Esophagus squamous epithelium (tissue), 5 donors: ENCODE measurements around the gene PRRG2. TPM values are rescaled to one million over a fixed set of nuclear protein-coding genes. Genes with fewer than 3 reads are reported as not detected.
A peak's percentile ranks its signal among the peaks of the same experiment; 100 is the strongest.
"Not testable (repeated sequence)": the region's sequence is repeated elsewhere in the genome, so short reads cannot be mapped to it uniquely, and the experiment has no call there.

Experiments used
- DNase-seq: peaks from one replicate; lab custom pipeline; 2025; lab: John Stamatoyannopoulos, UW
- H3K27ac ChIP-seq, 4 donors: fragments of 200-600 bp; sonication (generic); one replicate each; pipeline ENCODE4 v1.5.1; 2016 to 2019; ENCODE audit warnings: mild to moderate bottlenecking in 1 of 4
- H3K27me3 ChIP-seq, 4 donors: fragments of 200-600 bp; sonication (generic); 1 replicate in 3 of 4; 2 replicates in 1 of 4; pipeline versions ENCODE4 v1.5.1 to v1.6.0; 2017 to 2021; ENCODE audit warnings: antibody characterized with exemption in 1 of 4
- H3K36me3 ChIP-seq, 3 donors: fragments of 200-600 bp; sonication (generic); one replicate each; pipeline ENCODE4 v1.5.1; 2016 to 2019
- H3K4me1 ChIP-seq, 3 donors: fragments of 200-600 bp; sonication (generic); one replicate each; pipeline ENCODE4 v1.5.1; 2017 to 2019
- H3K4me3 ChIP-seq, 4 donors: fragments of 200-600 bp; sonication (generic); 1 replicate in 3 of 4; 2 replicates in 1 of 4; pipeline ENCODE4 v1.5.1; 2016 to 2019; ENCODE audit warnings: mild to moderate bottlenecking in 2 of 4, moderate library complexity in 1 of 4
- H3K9me3 ChIP-seq, 3 donors: fragments of 200-600 bp; sonication (generic); one replicate each; pipeline ENCODE4 v1.5.1; 2016 to 2019
- POLR2A ChIP-seq, 4 donors: fragments of 450-650 bp; IDR thresholded peaks; one replicate each; pipeline ENCODE4 v1.6.1; 2017; ENCODE audit warnings: antibody characterized with exemption in 4 of 4, mild to moderate bottlenecking in 4 of 4, moderate library complexity in 3 of 4
- WGBS, 2 donors: methylation state at CpG; one replicate each; pipeline ENCODE4 v1.1.5; 2018; 5-methylcytosine and 5-hydroxymethylcytosine counted together
- intact Hi-C: fragments of 100-400 bp; cut with DNase I; formaldehyde crosslinking; loops from one replicate; pipeline ENCODE4 v1.15.0; 2022
- total RNA-seq, 4 donors: library from RNA; depleted of rRNA; stranded (reverse); fragments of >200 nt; gene quantifications; one replicate each; pipeline ENCODE4 v1.1.0, GENCODE V29; 2016
- TF ChIP-seq, protein P1 (sequence below), 6 experiments: fragments of 450-650 bp in 4 of 6; fragments of 200-600 bp in 2 of 6; sonication (generic) in 2 of 6; IDR thresholded peaks; one replicate each; pipeline ENCODE4 v1.5.1; 2016 to 2019; ENCODE audit warnings: antibody characterized with exemption in 6 of 6, mild to moderate bottlenecking in 4 of 6, moderate library complexity in 4 of 6
- donor health status: DM: yes; HTN: yes; CAD: no.

The PRRG2 gene
- total RNA-seq, 4 donors from 2014 or later = 7.7 to 19.8 (median 8.8) TPM

GRCh38 chr19:49631014-49631588, 50.0 kb downstream of the PRRG2 start:
- peaks cover 9 to 35% (median 15%) of the 10 kb centered on the region in 3 donors for H3K4me1 ChIP-seq
- no peaks in the 10 kb centered on the region for H3K9me3 ChIP-seq
- H3K36me3 ChIP-seq = peaks cover 0 to 23% (median 0%) of the 10 kb centered on the region in 3 donors
- no peak overlapping the region for H3K4me3 ChIP-seq
- TF ChIP-seq, protein P1, sequence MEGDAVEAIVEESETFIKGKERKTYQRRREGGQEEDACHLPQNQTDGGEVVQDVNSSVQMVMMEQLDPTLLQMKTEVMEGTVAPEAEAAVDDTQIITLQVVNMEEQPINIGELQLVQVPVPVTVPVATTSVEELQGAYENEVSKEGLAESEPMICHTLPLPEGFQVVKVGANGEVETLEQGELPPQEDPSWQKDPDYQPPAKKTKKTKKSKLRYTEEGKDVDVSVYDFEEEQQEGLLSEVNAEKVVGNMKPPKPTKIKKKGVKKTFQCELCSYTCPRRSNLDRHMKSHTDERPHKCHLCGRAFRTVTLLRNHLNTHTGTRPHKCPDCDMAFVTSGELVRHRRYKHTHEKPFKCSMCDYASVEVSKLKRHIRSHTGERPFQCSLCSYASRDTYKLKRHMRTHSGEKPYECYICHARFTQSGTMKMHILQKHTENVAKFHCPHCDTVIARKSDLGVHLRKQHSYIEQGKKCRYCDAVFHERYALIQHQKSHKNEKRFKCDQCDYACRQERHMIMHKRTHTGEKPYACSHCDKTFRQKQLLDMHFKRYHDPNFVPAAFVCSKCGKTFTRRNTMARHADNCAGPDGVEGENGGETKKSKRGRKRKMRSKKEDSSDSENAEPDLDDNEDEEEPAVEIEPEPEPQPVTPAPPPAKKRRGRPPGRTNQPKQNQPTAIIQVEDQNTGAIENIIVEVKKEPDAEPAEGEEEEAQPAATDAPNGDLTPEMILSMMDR (IDR thresholded peaks at IDR 0.05) = no peak
- TF ChIP-seq POLR2A (IDR thresholded peaks at IDR 0.05) = no peak
- 25 to 32% methylated on average over 8 to 9 of the region's 9 CpGs for WGBS, 2 donors
- DNase-seq = no peak
- H3K27ac ChIP-seq = peak overlapping the region in 3 of 4 donors; percentile 30 to 44 (median 30)
- intact Hi-C loops = no loop called here
- H3K27me3 ChIP-seq = no peaks in the 10 kb centered on the region

DNA sequence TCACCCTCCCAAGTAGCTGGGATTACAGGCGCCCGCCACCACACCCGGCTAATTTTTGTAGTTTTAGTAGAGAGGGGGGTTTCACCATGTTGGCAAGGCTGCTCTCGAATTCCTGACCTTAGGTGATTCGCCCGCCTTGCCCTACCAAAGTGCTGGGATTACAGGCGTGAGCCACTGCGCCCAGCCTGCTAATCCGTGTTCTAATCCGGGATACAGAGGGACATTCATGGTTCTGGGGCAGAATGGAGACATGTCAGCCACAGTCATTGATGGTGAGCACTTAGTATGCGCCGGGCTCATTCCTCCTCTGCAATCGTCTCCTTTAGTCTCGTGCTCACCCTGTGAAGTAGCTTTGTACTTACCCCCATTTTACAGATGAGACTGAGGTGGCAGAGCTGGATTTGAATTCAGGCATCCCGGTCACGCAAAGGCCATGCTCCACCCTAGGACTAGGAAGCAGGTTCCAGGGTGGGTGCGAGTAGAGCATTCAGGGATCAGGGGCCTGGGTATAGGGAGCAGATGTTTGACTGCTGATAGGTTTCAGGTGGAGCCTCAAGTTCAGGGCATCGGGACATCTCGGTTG, 50.6 kb downstream of the PRRG2 start:
- H3K4me3 ChIP-seq = no peak overlapping the region
- intact Hi-C loops = no loop called here
- 74 to 89% methylated on average over 18 to 19 of the region's 19 CpGs for WGBS, 2 donors
- no peak for TF ChIP-seq POLR2A (IDR thresholded peaks at IDR 0.05)
- TF ChIP-seq, protein P1 (IDR thresholded peaks at IDR 0.05) = no peak
- H3K27me3 ChIP-seq = no peaks in the 10 kb centered on the region
- H3K9me3 ChIP-seq = no peaks in the 10 kb centered on the region
- no peak for DNase-seq
- H3K4me1 ChIP-seq = peaks cover 14 to 41% (median 19%) of the 10 kb centered on the region in 3 donors
- H3K27ac ChIP-seq = peak overlapping the region in 1 of 4 donors; percentile 2
- H3K36me3 ChIP-seq = peaks cover 0 to 17% (median 0%) of the 10 kb centered on the region in 3 donors

DNA sequence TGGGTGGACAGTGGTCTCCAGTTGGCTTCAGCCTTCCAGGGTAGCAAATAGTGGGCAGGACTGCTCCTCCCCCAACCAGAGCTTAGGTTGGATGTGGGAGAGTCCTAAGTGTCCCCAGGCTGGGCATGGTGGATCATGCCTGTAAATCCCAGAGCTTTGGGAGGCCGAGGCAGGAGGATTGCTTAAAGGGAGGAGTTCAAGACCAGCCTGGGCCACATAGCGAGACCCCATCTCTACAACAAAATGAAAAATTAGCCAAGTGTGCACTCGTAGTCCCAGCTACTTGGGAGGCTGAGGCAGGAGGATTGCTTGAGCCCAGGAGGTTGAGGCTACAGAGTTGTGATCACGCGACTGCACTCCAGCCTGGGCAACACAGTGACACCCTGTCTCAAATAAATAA, 51.5 kb downstream of the PRRG2 start:
- intact Hi-C loops = no loop called here
- TF ChIP-seq, protein P1 (IDR thresholded peaks at IDR 0.05) = no peak
- no peak for TF ChIP-seq POLR2A (IDR thresholded peaks at IDR 0.05)
- Histone ChIP-seq H3K36me3 (peaks cover 0 to 9% (median 0%) of the 10 kb centered on the region in 3 donors), H3K9me3 (no peaks in the 10 kb centered on the region), H3K27me3 (no peaks in the 10 kb centered on the region), H3K27ac (no peak overlapping the region), H3K4me1 (peaks cover 14 to 50% (median 22%) of the 10 kb centered on the region in 3 donors), H3K4me3 (no peak overlapping the region)
- WGBS, 2 donors = 89 to 96% methylated on average over 4 to 5 of the region's 5 CpGs
- no peak for DNase-seq

DNA sequence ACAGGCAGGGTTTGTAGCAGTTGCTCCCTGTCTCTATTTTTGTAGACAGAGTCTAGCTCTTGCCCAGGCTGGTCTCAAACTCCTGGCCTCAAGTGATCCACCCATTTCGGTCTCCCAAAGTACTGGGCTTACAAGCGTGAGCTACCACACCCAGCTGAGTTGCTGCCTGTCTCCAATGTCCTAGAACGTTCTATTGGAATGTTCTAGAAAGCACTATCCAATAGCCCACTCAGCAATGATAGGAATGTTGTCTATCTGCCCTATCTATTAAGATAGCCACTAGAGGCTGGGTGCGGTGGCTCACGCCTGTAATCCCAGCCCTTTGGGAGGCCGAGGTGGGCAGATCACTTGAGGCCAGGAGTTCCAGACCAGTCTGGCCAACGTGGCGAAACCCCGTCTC, 52.2 kb downstream of the PRRG2 start:
- H3K27me3 ChIP-seq, DNase-seq, intact Hi-C loops, H3K36me3 ChIP-seq, H3K27ac ChIP-seq, H3K4me3 ChIP-seq, H3K9me3 ChIP-seq: not testable (repeated sequence)
- peaks cover 18 to 57% (median 29%) of the 10 kb centered on the region in 3 donors for H3K4me1 ChIP-seq
- 64 to 76% methylated on average over 6 to 7 of the region's 9 CpGs for WGBS, 2 donors

DNA sequence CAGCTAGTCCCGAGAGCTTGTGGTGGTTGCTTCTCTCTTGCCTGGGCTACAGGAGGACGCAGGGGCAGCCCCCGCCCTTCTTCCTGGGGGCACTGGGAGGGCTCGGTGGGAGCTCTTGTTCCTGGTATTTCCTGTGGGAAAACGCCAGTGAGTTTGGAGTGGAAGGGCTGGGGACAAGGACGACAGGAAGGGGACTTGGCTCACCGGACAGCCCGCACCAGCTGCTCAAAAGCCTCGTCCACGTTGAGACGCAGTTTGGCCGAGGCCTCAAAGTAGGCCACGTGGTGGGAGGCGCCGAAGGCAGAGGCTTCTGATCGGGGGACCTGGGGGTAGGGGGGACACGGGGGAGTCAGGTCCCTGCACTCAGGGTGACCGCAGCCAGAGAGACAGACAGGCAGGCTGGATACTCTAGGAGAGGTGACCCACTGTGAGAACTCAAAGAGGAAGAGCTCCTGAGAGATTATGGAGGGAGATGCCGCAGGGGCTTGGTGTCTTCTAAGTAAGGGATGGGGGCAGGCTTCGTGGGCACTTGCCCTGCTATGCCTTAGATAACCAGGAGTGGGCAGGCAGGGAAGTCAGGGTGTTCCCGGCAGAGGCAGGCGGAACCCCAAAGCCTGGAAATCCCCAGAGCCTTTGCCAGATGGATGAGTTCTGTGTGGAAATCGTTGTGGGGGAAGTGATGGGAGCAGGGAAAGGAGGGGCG, 54.6 kb downstream of the PRRG2 start:
- no peaks in the 10 kb centered on the region for H3K9me3 ChIP-seq
- no peaks in the 10 kb centered on the region for H3K36me3 ChIP-seq
- H3K4me3 ChIP-seq = no peak overlapping the region
- H3K27ac ChIP-seq = peak overlapping the region in 3 of 4 donors; percentile 36 to 61 (median 46)
- DNase-seq = no peak
- intact Hi-C loops = no loop called here
- peaks cover 24 to 70% (median 41%) of the 10 kb centered on the region in 3 donors for H3K4me1 ChIP-seq
- no peak for TF ChIP-seq POLR2A (IDR thresholded peaks at IDR 0.05)
- TF ChIP-seq, protein P1 (IDR thresholded peaks at IDR 0.05) = peak in 3 of 6 experiments; percentile 8 to 35 (median 10)
- no peaks in the 10 kb centered on the region for H3K27me3 ChIP-seq
- 39 to 40% methylated on average over 9 to 12 of the region's 24 CpGs for WGBS, 2 donors
